H1 (cell line): ENCODE measurements around the gene SLC38A10. TPM values are rescaled to one million over a fixed set of nuclear protein-coding genes. Genes with fewer than 3 reads are reported as not detected.
A peak's percentile ranks its signal among the peaks of the same experiment; 100 is the strongest.

Experiments
- CTCF ChIA-PET: fragments of 300-600 bp; sonication (Branson Sonifier 250); formaldehyde crosslinking; loops from one replicate; lab custom pipeline; 2021; ENCODE audit not compliant: partially characterized antibody; lab: Charles Lee
- POLR2A ChIA-PET: fragments of 300-600 bp; sonication (Branson Sonifier 250); formaldehyde crosslinking; loops from one replicate; lab custom pipeline; 2021; ENCODE audit warnings: inconsistent platforms; ENCODE audit not compliant: partially characterized antibody; lab: Charles Lee
- DNase-seq, 2 experiments: peaks; one replicate each; pipeline versions ENCODE4 v3.0.0 to v3.0.0-alpha.2; 2010 to 2022; ENCODE audit warnings: low spot score in 2 of 2, low read depth in 1 of 2, mixed read lengths in 1 of 2
- FAIRE-seq: peaks from 2 replicates; lab custom pipeline; 2011; peaks lifted over from hg19 to GRCh38; lab: Jason Lieb, UNC
- H2AFZ ChIP-seq: 2 replicates; pipeline ENCODE4 v1.8.1; 2012; ENCODE audit warnings: low read length, inconsistent platforms
- H2AK5ac ChIP-seq: 2 replicates; pipeline ENCODE4 v1.6.1; 2013; ENCODE audit warnings: low read depth, low read length
- H2BK120ac ChIP-seq: replicated peaks from 2 replicates; pipeline ENCODE3; 2013; ENCODE audit warnings: low read depth, low read length, inconsistent platforms
- H2BK12ac ChIP-seq: 2 replicates; pipeline ENCODE4 v1.6.1; 2013; ENCODE audit warnings: low read depth, low read length
- H2BK15ac ChIP-seq: 2 replicates; pipeline ENCODE4 v1.6.1; 2013; ENCODE audit warnings: low read length
- H2BK20ac ChIP-seq: 2 replicates; pipeline ENCODE4 v1.6.1; 2013; ENCODE audit warnings: low read length
- H2BK5ac ChIP-seq: 2 replicates; pipeline ENCODE4 v1.6.1; 2013; ENCODE audit warnings: low read depth, low read length
- H3K14ac ChIP-seq: 2 replicates; pipeline ENCODE4 v1.6.1; 2013; ENCODE audit warnings: inconsistent platforms; ENCODE audit not compliant: insufficient read length
- H3K18ac ChIP-seq: 2 replicates; pipeline ENCODE4 v1.6.1; 2013; ENCODE audit warnings: low read length; ENCODE audit errors: extremely low read depth
- H3K23ac ChIP-seq: 2 replicates; pipeline ENCODE4 v1.6.1; 2013; ENCODE audit warnings: inconsistent platforms; ENCODE audit not compliant: insufficient read length
- H3K23me2 ChIP-seq: 2 replicates; pipeline ENCODE4 v1.6.1; 2013; ENCODE audit warnings: low read depth, low read length
- H3K27ac ChIP-seq: 2 replicates; pipeline ENCODE4 v1.6.1; 2011; ENCODE audit warnings: low read depth, low read length, inconsistent platforms
- H3K27me3 ChIP-seq, 4 experiments: replicated peaks in 1 of 4; 1 replicate in 1 of 4; 2 replicates in 3 of 4; pipeline versions ENCODE4 v1.6.1 to v1.8.1; 2011 to 2013; ENCODE audit warnings: low read length in 3 of 4, mild to moderate bottlenecking in 3 of 4, inconsistent platforms in 2 of 4, mixed read lengths in 2 of 4, moderate library complexity in 1 of 4; ENCODE audit not compliant: control insufficient read depth in 3 of 4, insufficient read depth in 3 of 4; ENCODE audit errors: extremely low read depth in 1 of 4
- H3K36me3 ChIP-seq, 4 experiments: 2 replicates each; pipeline versions ENCODE4 v1.6.1 to v1.8.1; 2011 to 2013; ENCODE audit warnings: mild to moderate bottlenecking in 4 of 4, low read length in 3 of 4, moderate library complexity in 2 of 4, control low read depth in 1 of 4, inconsistent platforms in 1 of 4; ENCODE audit not compliant: insufficient read depth in 4 of 4, control insufficient read depth in 2 of 4
- H3K4ac ChIP-seq: replicated peaks from 2 replicates; pipeline ENCODE3; 2013; ENCODE audit warnings: low read length, low read depth, mixed read lengths, inconsistent platforms; ENCODE audit not compliant: insufficient read length
- H3K4me1 ChIP-seq, 4 experiments: replicated peaks in 1 of 4; 1 replicate in 1 of 4; 2 replicates in 3 of 4; pipeline versions ENCODE4 v1.6.1 to v1.8.1; 2011 to 2013; ENCODE audit warnings: low read length in 3 of 4, inconsistent platforms in 2 of 4, mixed read lengths in 1 of 4; ENCODE audit not compliant: insufficient read depth in 4 of 4, control insufficient read depth in 3 of 4
- H3K4me2 ChIP-seq, 2 experiments: 2 replicates each; pipeline versions ENCODE4 v1.6.1 to v1.8.1; 2011 to 2013; ENCODE audit warnings: low read depth in 2 of 2, low read length in 2 of 2, control low read depth in 1 of 2, inconsistent platforms in 1 of 2, mild to moderate bottlenecking in 1 of 2; ENCODE audit not compliant: insufficient read depth in 1 of 2
- H3K4me3 ChIP-seq, 4 experiments: fragments of 200-600, 300-600 bp in 1 of 4; sonication (generic), shearing (Covaris generic), sonication (Bioruptor Twin) in 1 of 4; 2 replicates each; pipeline versions ENCODE4 v1.5.1 to v1.8.1; 2011 to 2016; ENCODE audit warnings: low read length in 4 of 4, low read depth in 3 of 4, control low read depth in 2 of 4, inconsistent platforms in 2 of 4, mild to moderate bottlenecking in 2 of 4, mixed read lengths in 1 of 4, moderate library complexity in 1 of 4; ENCODE audit not compliant: insufficient read depth in 2 of 4; ENCODE audit errors: extremely low read depth in 1 of 4
- H3K56ac ChIP-seq: replicated peaks from 2 replicates; pipeline ENCODE3; 2013; ENCODE audit warnings: low read depth, mild to moderate bottlenecking, mixed read lengths, low read length, inconsistent platforms; ENCODE audit not compliant: insufficient read length
- H3K79me1 ChIP-seq: 2 replicates; pipeline ENCODE4 v1.6.1; 2013; ENCODE audit warnings: low read depth, low read length, control low read depth
- H3K79me2 ChIP-seq, 2 experiments: 2 replicates each; pipeline versions ENCODE4 v1.6.1 to v1.8.1; 2012 to 2013; ENCODE audit warnings: low read length in 2 of 2, mild to moderate bottlenecking in 2 of 2, inconsistent platforms in 1 of 2; ENCODE audit not compliant: insufficient read depth in 2 of 2, control insufficient read depth in 1 of 2
- H3K9ac ChIP-seq, 4 experiments: replicated peaks in 1 of 4; 1 replicate in 1 of 4; 2 replicates in 3 of 4; pipeline versions ENCODE4 v1.6.1 to v1.8.1; 2011 to 2013; ENCODE audit warnings: low read depth in 3 of 4, low read length in 3 of 4, control low read depth in 2 of 4, mild to moderate bottlenecking in 2 of 4, moderate library complexity in 2 of 4, inconsistent platforms in 1 of 4; ENCODE audit errors: extremely low read depth in 1 of 4
- H3K9me3 ChIP-seq, 2 experiments: 2 replicates each; pipeline versions ENCODE4 v1.6.1 to v1.8.1; 2012 to 2013; ENCODE audit warnings: mild to moderate bottlenecking in 2 of 2, moderate library complexity in 2 of 2, control low read depth in 1 of 2, inconsistent platforms in 1 of 2, low read depth in 1 of 2, low read length in 1 of 2, mixed read lengths in 1 of 2; ENCODE audit not compliant: insufficient read depth in 2 of 2
- H4K20me1 ChIP-seq, 2 experiments: replicated peaks in 1 of 2; 2 replicates each; pipeline versions ENCODE3 to v1.8.1; 2011 to 2013; ENCODE audit warnings: inconsistent platforms in 2 of 2, low read length in 2 of 2, mild to moderate bottlenecking in 1 of 2; ENCODE audit not compliant: insufficient read depth in 2 of 2, control insufficient read depth in 1 of 2
- H4K5ac ChIP-seq: 2 replicates; pipeline ENCODE4 v1.6.1; 2013; ENCODE audit warnings: low read length, low read depth, mixed read lengths, inconsistent platforms; ENCODE audit not compliant: insufficient read length
- H4K8ac ChIP-seq: 2 replicates; pipeline ENCODE4 v1.8.0; 2013; ENCODE audit warnings: mild to moderate bottlenecking, moderate library complexity, low read length, inconsistent platforms; ENCODE audit not compliant: insufficient read depth; ENCODE audit errors: extremely low read depth
- H4K91ac ChIP-seq: replicated peaks from 2 replicates; pipeline ENCODE3; 2013; ENCODE audit warnings: low read length, mixed read lengths, inconsistent platforms; ENCODE audit not compliant: insufficient read length
- BACH1 ChIP-seq: IDR thresholded peaks from 2 replicates; pipeline ENCODE4 v1.6.1; 2012; ENCODE audit warnings: low read length, improper control_type of control experiment
- CBX8 ChIP-seq: fragments of 300-800, 300-1000 bp; sonication (generic); IDR thresholded peaks from 2 replicates; pipeline ENCODE4 v1.7.1; 2016; ENCODE audit warnings: low read depth, low read length, borderline replicate concordance
- E2F6 ChIP-seq: IDR thresholded peaks from 2 replicates; pipeline ENCODE4 v1.6.1; 2012; ENCODE audit warnings: inconsistent platforms
- EZH2 ChIP-seq: fragments of 200-600 bp; sonication (generic); IDR thresholded peaks from 2 replicates; pipeline ENCODE4 v1.7.1; 2012; ENCODE audit warnings: low read depth, mild to moderate bottlenecking, moderate library complexity, low read length, inconsistent platforms; ENCODE audit not compliant: severe bottlenecking
- KDM4A ChIP-seq: IDR thresholded peaks from one replicate; pipeline ENCODE4 v1.7.1; 2012; ENCODE audit warnings: low read depth, mild to moderate bottlenecking, moderate library complexity, low read length, inconsistent platforms; ENCODE audit not compliant: severe bottlenecking
- POLR2A ChIP-seq, 2 experiments: IDR thresholded peaks; 1 replicate in 1 of 2; 2 replicates in 1 of 2; pipeline ENCODE4 v1.6.1; 2011; ENCODE audit warnings: low read depth in 2 of 2, low read length in 2 of 2, mild to moderate bottlenecking in 2 of 2; ENCODE audit errors: control extremely low read depth in 1 of 2
- RNF2 ChIP-seq: fragments of 200-900, 300-1000 bp; sonication (generic); IDR thresholded peaks from 2 replicates; pipeline ENCODE4 v1.7.1; 2016; ENCODE audit warnings: borderline replicate concordance, low read depth, mild to moderate bottlenecking, antibody characterized with exemption, low read length; ENCODE audit not compliant: poor library complexity, severe bottlenecking; ENCODE audit errors: missing control alignments
- RXRA ChIP-seq: IDR thresholded peaks from 2 replicates; pipeline ENCODE4 v1.6.1; 2011; ENCODE audit warnings: low read depth, mild to moderate bottlenecking, low read length, moderate library complexity; ENCODE audit not compliant: insufficient read depth
- SP4 ChIP-seq: IDR thresholded peaks from 2 replicates; pipeline ENCODE4 v1.6.1; 2012; ENCODE audit warnings: low read length, inconsistent platforms
- SUZ12 ChIP-seq: fragments of 200-600 bp; sonication (generic); IDR thresholded peaks from 2 replicates; pipeline ENCODE4 v1.6.1; 2012; ENCODE audit warnings: mild to moderate bottlenecking, inconsistent platforms, low read length, moderate library complexity, mixed read lengths
- WGBS, 2 experiments: shearing (Covaris generic) in 1 of 2; methylation state at CpG; one replicate each; pipeline versions ENCODE4 v1.1.6 to v1.1.7; 2013 to 2015; ENCODE audit warnings: low lambda C conversion rate in 2 of 2, mixed read lengths in 2 of 2, inconsistent platforms in 1 of 2, low coverage in 1 of 2, missing lambda C conversion rate in 1 of 2; ENCODE audit not compliant: insufficient replicate concordance in 2 of 2, insufficient coverage in 1 of 2, insufficient read length in 1 of 2; ENCODE audit errors: extremely low coverage in 1 of 2, missing lambda C conversion rate in 1 of 2; 5-methylcytosine and 5-hydroxymethylcytosine counted together
- polyA plus RNA-seq, 7 experiments: library from polyadenylated mRNA; depleted of rRNA in 3 of 7; stranded (reverse) in 5 of 7; unstranded in 2 of 7; fragments of >200 nt in 5 of 7; fragments of 200-250 nt in 2 of 7; gene quantifications; 1 replicate in 5 of 7; 2 replicates in 1 of 7; 4 replicates in 1 of 7; pipeline versions ENCODE4 v1.2.1 to v1.2.3, GENCODE V29; 2011 to 2013; ENCODE audit warnings: missing spikeins in 2 of 7, mixed read lengths in 2 of 7
- total RNA-seq: library from RNA; stranded (reverse); fragmentation: NEBNext Ultra II Directional; extraction: Animal tissue kit (Norgen Biotek cat#: 25700); gene quantifications from 2 replicates; pipeline ENCODE4 v1.2.1, GENCODE V29; 2021

The SLC38A10 gene
- total and polyA plus RNA-seq, 2 of the 8 experiments (the other 6 are each of a cell fraction or from before 2014, with no cell fraction given) = 26.4 to 41.0 TPM

GRCh38 chr17:81340607-81341515 lies 45.8 kb upstream of the SLC38A10 start:
- Histone ChIP-seq H4K20me1 (peaks cover 0 to 4% of the 10 kb centered on the region in 2 experiments), H3K4me1 (peaks cover 0 to 40% (median 25%) of the 10 kb centered on the region in 4 experiments; a peak in 6 of 7 replicates), H2AK5ac (no peak overlapping the region), H3K23me2 (peaks cover 25% of the 10 kb centered on the region; the same call in 1 of the 2 replicates), H3K18ac (peak overlapping the region; percentile 51), H4K8ac (peak overlapping the region; percentile 45; the same call in 1 of the 2 replicates), H2BK20ac (no peak overlapping the region), H3K79me1 (no peaks in the 10 kb centered on the region), H2BK5ac (no peak overlapping the region), H3K56ac (no peak overlapping the region), H3K27ac (no peak overlapping the region), H2AFZ (no peak overlapping the region), H4K5ac (no peak overlapping the region), H4K91ac (no peak overlapping the region), H3K4me2 (peak overlapping the region; percentile 92 to 93), H2BK120ac (no peak overlapping the region), H3K14ac (no peak overlapping the region), H3K23ac (no peak overlapping the region), H2BK15ac (no peak overlapping the region), H3K9me3 (no peaks in the 10 kb centered on the region), H3K36me3 (no peaks in the 10 kb centered on the region; a peak in 1 of 8 replicates), H3K4ac (peak overlapping the region; percentile 32), H3K79me2 (no peaks in the 10 kb centered on the region), H3K9ac (no peak overlapping the region), H2BK12ac (peak overlapping the region; percentile 68; the same call in 1 of the 2 replicates), H3K4me3 (peak overlapping the region; percentile 3 to 71 (median 48)), H3K27me3 (peaks cover 25 to 61% (median 51%) of the 10 kb centered on the region in 4 experiments)
- ChIA-PET POLR2A (interaction anchor here (1.2 to 3.5 kb wide), 6 partner anchors 10 to 172 kb away, joined by 3 to 11 read pairs (median 5); partner anchors contain the start of genes ACTG1 and BAHCC1), CTCF (interaction anchor here (0.7 to 2.1 kb wide), 4 partner anchors 10 to 86 kb away, joined by 3 to 8 read pairs (median 3); no protein-coding TSS in a partner anchor)
- DNase-seq (peak in 1 of 2 experiments; percentile 63), FAIRE-seq (no peak)
- 8% methylated on average over 32 of the region's 60 CpGs; no CpG with 5 or more reads in 1 of the 2 experiments for whole genome bisulfite sequencing, 2 experiments
- TF ChIP-seq SUZ12 (peak; percentile 93), CBX8 (no peak), BACH1 (no peak), SP4 (no peak), KDM4A (no peak), RXRA (no peak), RNF2 (no peak), EZH2 (peak; percentile 93), POLR2A (IDR thresholded peaks at IDR 0.05; ENCODE audit: control extremely low read depth in 1 of 2, low read depth in 2 of 2, low read length in 2 of 2) (no peak), E2F6 (peak; percentile 27; the same call in 1 of the 2 replicates)
